SH-SY5Y (cell line): ENCODE results near the gene BLID.

Source experiments
- GATA2 ChIP-seq: IDR thresholded peaks from 2 replicates; pipeline ENCODE4 v1.6.1; 2011; ENCODE audit warnings: mild to moderate bottlenecking, low read depth, low read length
- GATA3 ChIP-seq: IDR thresholded peaks from 2 replicates; pipeline ENCODE4 v1.6.1; 2011; ENCODE audit warnings: low read depth, mild to moderate bottlenecking, low read length, moderate library complexity

- no peak for TF ChIP-seq GATA2
- TF ChIP-seq GATA3, result no peak
These were observed 43.2 kb upstream of the BLID start for GRCh38 chr11:122159173-122159721.
